ENCODE data around the gene PRRT1.

Gene PRRT1

DNA sequence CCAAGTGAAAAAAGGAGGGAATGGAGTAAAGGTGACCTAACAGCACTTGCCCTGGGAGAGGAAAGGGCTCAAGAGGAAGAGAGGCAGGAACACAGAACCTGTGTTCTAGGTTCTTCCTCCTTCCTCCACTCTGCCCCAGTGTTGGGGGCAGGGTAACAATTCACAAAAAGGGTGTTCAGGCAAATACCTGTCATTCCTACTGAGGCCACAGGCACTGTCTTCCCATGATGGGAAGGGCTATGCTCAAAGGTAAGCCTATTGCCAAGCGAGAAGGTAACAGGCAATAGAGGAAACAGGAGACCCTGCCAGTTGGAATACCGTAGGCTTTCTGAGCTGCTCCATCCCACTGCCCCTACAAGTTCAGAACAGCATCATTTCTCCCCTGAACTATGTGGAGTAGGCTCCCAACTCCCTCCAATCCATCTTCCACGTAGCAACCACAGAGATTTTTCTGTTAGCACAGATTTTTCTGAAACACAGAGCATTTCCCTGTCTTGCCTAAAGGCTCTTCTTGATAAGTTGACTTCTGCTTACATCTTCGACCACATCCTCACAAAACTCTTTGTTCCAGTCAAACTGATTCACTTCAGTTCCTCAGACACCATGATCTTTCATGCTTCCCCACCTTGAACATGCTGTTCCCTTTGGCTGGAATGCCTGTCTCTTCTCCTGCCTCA is 21.4 kb upstream of the PRRT1 start:
- DNase-seq, result no peak

DNA sequence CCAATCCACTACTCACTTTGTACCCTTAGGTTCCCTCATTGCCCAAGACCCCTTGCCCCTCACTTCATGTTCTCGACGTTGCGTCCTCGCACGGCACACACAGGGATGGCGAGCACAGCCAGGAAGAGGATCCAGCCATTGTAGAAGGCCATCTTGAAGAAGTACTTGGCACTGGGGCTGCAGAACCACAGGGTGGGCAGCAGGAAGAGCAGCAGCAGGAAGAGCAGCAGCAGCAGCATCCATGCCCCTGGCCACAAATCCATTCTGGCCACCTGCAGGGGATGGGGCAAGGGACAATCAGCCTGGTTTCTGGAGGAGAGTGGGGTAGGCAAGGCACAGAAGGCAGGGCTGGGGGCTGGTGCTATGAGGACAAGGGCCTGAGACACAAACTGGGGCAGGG is 19.5 kb upstream of the PRRT1 start:
- no peak for DNase-seq

DNA sequence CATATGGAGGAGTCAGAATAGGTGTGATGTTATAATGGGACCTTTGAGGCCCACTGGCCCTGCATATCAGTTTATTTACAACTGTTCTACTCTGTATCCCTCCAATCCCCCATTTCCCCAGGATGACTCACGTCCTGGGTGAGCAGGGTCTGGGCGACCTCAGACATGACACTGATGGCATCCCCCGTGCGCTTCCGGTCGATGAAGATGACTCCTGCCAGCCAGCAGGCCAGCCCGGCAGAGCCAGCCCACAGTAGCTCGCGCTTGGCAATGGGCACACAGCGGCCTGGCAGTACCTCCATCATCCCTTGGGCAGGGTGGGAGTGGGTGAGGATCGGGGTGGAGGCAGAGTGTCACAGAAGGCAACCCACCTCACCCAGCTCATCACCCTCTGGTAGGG is 18.6 kb upstream of the PRRT1 start:
- DNase-seq, result peak; percentile 59

DNA sequence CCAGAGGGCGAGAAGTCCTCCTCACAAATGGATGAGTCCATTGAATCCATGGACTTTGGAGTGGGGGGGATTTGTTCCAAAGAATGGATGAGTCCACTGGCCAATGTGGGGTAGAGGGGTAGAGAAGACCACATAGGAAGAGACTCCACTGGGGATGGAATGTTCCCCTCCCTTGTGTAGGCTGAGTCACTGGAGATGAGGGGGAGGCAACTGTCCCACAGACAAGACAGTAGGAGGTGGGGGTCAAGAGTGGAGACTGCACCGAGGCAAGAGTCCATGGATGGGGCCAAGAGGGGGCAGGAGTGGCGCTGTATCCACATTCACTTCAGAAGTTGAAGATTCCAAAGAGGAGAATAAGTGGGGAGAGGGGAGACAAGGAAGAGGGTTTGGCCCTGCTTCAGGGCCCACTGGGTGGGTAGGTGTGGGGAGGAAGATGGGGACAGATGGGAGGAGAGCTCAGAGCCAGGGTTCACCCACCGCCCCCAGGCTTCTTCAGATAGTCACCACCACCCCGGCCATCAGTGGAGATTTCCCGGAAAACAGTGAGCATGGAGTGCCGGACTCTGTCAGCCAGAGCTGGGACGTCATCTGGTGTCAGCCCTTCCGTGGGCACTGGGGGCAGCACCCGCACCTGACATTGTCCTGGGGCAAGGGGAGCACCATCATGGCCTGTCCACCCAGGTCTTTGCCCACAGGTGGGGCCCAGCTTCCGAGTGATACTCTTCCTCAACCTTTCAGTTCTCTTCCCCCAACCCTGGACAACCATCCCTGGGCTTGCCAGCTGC is 17.3 kb upstream of the PRRT1 start:
- DNase-seq, result peak; percentile 42

DNA sequence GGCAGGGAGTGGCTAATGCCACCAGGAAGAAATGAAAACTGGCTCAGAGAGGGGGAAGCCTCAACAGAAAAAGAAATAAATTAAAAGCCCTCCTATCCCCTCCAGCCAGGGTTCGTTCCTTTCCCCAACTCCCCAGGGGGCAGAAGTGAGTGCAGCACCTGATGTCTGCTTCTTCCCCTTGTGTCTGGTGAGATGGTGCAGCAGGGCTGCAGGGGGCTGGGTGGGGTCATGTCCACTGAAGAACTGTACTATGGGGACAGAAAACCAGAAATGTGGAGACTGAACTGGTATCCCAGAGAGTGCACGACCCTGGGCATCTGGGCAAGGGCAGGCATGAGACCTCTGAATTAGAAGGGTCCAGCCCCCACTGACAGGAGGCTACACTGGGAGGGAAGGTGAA is 16.6 kb upstream of the PRRT1 start:
- DNase-seq, result no peak

DNA sequence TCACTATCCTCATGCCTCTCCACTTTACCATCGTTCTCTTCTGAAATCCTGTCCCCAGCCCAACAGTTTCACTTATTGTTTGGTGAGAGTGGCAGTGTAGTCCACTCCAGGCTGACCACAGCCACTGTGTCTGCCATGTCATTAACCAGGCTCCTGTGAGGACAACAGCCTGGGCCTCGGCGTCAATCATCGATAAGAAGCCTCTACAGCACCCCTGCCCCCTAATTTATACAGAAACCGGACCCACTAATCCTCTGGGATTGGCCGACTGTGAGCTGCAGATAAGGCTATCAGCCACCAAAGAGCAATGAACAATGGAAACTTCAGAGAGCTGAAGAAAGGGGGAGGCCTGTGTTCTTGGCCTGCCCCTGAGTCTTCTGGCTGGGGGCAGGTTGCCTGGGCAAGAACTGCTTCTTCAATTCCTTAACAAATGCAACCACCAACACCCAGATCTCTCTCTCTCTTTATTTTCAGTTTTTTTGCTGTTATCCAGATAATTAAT is 16.1 kb upstream of the PRRT1 start:
- no peak for DNase-seq

DNA sequence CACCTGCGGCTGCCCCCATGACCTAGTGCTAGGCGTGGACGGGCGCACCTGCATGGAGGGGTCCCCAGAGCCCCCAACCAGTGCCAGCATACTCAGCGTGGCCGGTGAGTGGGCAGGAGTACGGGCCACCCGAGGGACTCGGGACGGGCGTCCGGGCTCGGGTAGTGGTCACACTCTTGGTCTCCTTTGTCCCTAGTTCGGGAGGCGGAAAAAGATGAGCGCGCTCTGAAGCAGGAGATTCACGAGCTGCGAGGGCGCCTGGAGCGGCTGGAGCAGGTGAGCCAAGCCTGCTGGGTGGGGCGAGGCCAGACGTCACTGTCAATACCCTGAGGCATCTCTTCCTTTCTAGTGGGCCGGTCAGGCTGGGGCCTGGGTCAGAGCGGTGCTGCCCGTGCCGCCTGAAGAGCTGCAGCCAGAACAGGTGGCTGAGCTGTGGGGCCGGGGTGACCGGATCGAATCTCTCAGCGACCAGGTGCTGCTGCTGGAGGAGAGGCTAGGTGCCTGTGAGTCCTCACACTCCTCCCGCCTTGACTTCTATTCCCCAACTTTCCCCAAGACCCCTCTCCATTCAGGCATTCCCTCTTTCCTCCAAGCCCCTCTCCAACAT is 15.5 kb upstream of the PRRT1 start:
- DNase-seq, result no peak

DNA sequence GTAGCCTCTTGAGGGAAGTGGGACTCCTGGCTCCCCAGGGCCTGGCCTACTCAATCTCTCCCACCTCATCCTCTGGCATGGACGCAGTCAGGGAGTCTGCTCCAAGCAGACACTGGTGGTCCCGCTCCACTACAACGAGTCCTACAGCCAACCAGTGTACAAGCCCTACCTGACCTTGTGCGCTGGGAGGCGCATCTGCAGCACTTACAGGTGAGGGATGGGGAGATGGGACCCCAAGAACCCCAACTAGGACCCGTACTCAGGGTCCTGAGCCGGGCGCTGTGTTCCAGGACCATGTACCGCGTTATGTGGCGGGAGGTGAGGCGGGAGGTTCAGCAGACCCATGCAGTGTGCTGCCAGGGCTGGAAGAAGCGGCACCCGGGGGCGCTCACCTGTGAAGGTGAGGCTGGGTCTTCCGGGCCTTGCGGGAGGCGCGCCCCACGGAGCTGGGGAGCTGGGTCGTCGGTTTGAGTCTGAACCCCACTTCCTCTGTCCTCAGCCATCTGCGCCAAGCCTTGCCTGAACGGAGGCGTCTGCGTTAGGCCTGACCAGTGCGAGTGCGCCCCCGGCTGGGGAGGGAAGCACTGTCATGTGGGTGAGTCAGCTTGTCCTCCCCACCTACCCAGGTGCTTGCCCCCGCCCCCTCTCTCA is 14.8 kb upstream of the PRRT1 start:
- DNase-seq, result no peak

DNA sequence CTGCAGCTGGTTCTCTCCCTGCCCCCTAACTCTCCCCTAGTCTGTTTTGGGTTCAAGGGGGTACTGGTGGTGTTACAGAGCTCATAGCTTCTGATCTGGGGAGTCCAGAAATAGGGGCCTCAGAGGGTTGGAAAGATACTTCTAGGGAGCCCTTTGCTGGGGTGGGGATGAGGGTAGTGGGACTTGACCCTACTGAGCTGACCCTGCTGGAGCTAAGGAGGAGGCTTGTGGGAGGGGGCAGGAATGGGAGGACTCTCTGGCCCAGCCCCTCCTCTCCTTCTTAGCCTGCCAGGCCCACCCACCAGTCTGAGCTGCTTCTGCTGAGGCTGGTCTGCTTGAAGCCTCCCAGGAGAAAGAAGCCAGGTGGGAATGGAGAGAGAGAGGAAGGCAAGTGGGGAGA is 12.6 kb upstream of the PRRT1 start, which contains the start of gene EGFL8:
EGFL8 (plus strand) TSS at position 301 of the 400 bp plus-strand sequence. CDS start 1,571 bp downstream, outside the sequence.
- DNase-seq, result no peak

DNA sequence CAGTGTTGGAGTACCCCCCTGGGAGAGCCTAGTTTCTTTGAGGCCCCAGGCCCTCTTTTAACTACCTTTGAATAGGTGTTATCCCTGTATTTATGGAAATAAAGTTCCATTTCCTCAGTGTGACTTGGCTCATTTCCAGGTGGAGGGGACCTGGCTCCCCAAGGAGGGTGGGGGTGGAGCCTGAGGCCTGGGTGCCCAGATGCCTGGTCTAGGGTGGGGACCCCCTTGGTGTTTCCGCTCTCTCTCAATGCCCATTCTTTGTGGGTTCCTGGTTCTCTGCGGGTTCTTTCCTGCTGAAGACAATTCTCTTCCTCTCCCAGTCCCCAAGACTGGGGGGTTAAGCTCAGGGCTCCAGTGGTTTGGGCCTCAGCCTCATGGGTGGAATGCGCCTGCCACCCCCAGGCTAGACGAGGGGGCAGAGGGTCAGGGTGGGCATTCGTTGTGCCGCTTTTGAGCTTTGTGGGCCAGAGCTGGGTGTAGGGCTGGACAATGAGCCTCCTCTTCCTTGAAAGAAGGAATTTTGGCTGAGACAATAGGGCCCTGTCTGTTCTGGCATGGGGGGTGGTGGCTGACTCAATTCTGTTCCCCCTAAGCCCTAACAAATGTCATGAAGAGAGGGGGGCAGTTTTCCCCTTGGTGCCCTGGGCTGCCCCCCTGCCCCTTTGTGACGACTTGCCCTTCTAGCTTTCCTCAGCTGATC is 12.0 kb upstream of the PRRT1 start:
- DNase-seq, result no peak

DNA sequence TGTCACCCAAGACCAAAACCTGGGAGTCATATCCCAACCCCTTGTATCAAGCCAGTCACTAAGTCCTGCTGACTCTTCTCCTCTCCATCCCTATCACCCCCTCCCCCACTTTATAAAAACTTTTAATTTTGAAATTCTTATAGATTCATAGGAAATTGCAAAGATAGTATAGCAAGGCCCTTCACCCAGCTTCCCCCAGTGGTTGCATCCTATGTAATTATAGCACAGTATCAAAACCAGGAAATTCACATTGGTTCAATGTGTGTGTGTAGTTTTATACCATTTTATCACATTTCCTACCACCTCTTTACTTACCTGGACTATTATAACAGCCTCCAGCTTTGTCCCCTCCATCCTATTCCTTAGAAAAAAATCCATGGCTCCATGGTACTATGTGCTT is 6.3 kb upstream of the PRRT1 start:
- DNase-seq, result no peak

DNA sequence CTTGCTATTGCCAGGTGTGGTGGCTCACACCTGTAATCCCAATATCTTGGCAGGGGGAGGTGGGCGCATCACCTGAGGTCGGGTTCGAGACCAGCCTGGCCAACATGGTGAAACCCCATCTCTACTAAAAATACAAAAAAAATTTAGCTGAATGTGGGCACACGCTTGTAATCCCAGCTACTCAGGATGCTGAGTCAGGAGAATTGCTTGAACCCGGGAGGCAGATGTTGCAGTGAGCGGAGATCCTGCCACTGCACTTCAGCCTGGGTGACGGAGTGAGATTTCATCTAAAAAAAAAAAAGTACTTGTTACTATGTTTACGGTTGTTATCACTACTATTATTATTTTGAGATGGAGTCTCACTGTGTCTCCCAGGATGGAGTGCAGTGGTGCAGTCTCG is 5.2 kb upstream of the PRRT1 start:
- no peak for DNase-seq

DNA sequence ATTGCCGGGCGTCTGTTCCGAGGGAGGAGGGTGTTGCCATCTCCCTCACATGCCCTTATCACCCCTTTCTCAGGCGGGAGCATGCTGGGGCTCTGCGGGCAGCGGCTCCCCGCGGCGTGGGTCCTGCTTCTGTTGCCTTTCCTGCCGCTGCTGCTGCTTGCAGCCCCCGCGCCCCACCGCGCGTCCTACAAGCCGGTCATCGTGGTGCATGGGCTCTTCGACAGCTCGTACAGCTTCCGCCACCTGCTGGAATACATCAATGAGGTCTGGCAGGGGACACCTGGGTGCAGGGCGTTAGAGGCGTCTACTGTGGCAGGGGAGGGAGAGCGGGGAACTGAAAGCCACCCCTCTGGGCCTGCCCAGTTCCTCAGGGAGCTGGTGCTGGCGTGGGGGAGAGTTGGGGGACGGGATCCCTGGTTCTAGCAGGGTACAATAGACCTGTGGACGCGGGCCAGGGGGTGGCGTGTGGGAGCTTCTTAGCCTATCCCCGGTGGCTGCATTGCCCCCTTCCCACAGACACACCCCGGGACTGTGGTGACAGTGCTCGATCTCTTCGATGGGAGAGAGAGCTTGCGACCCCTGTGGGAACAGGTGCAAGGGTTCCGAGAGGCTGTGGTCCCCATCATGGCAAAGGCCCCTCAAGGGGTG is 2.9 kb upstream of the PRRT1 start:
- peak; percentile 67 for DNase-seq

DNA sequence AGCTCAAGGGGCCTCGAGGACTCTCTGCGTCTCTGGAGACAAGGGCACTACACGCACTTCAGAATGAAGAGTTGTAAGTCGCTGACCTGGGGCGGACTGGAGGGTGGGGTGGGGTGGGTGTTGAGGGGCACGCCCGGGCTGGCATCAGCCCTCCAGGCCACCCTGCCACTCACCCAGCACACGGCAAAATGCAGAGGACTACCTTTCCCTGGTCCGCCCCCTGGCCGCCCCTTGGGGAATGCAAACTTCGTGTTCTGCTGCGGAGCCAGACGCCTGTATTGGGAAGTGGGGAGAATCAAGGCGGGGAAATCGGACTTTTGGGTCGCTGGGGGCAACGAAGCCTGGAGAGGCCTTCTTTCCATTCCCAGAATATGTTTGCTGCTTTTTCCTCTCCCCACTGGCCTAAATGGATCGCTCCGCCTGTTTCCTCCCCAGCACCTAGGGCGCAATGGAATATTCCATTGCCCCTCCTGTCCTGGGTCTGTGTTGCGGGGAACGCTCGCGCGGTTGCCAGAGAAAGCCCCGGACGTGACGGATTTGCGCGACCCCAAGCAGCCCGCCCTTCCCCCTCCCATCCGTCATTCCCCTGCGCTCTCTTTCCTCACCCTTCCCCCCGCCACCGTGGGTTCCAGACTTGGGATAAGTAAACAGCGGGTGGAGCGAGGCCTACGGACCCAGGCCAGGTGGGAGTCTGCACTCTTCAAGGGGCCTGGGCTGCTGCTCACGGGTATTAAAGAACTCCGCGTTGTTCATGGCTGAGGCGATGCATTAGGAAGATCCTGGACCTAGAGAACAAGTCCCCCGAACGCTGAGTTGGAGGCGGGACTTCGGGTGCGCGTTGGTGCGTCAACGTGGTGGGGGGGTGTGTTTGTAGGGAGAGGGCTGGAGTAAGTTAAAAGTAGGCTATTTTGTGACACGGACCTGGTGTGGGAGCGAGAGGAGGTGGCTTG is 2.1 kb upstream of the PRRT1 start, which contains the start of gene PPT2:
PPT2 (plus strand) TSS at position 578 of the 950 bp plus-strand sequence. CDS start 454 bp downstream, outside the sequence.
- DNase-seq, result peak; percentile 91

DNA sequence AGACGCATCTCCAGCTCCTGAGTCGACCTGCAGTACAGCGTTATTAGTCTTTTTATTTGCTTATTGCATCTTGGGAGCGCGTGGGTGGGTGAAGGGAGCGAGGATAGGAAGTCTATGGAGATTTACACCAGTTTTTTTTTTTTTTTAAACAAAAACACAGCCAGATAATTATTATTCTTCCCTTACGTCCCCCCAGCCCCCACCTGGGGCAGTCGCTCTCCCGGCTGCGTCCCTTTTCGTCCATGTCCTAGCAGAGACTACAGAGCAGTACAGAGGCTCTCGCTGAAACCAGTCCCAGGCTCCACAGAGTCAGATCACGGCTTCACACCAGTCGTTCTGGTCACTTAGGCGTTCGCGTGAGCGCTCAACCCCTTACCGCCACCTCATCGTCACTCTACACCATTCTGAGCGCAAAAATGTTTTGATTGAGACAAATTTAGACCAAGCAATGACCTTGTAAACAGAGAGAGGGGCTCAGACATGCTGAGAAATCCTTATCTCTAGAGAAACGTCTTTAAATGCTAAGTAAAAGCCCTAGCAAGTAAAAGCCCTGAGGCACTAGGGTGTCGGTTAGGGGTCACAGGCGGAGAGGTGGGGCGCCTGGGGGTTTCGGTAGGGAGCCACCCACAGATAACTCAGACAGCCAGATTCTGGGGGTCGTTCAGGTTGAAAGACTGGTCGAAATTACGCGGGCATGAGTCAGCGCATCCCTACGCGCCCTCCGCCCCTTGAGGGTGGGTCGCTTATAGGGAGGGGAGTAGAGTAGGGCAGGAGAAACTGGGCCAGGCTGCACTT is 1.2 kb upstream of the PRRT1 start:
- peak; percentile 60 for DNase-seq

DNA sequence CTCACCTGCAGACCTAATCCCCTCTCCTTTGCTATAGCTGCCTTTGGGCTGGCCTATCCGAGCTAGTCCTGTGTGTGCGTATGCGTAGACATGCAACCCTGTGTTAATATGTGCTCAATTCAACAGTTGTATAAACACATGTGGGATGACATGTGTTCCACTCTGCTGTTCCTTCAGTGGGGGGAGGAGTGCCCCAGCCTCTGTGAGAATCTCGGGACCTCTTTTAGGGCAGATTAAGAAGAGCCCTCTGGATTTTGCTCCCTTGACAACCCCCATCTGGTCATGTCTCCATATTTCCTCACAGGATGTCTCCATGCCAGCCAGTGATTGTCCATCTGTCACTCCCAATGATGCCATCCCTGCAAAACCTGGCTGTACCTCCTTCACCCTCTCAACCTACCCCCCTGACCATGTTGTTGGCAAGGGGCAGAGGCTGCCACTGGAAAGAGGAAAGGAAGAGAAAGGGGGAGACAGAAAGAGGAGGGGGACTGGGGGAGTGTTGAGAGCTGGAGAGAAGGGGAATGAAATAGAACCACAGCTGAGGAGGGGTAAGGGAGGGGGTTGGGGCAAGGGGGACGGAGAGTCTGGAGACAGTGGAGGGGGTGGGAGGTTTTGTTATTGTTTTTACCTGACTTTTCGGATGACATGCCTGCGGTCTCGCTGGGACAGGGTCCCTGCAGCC is 417 bp downstream of the PRRT1 start:
- no peak for DNase-seq

DNA sequence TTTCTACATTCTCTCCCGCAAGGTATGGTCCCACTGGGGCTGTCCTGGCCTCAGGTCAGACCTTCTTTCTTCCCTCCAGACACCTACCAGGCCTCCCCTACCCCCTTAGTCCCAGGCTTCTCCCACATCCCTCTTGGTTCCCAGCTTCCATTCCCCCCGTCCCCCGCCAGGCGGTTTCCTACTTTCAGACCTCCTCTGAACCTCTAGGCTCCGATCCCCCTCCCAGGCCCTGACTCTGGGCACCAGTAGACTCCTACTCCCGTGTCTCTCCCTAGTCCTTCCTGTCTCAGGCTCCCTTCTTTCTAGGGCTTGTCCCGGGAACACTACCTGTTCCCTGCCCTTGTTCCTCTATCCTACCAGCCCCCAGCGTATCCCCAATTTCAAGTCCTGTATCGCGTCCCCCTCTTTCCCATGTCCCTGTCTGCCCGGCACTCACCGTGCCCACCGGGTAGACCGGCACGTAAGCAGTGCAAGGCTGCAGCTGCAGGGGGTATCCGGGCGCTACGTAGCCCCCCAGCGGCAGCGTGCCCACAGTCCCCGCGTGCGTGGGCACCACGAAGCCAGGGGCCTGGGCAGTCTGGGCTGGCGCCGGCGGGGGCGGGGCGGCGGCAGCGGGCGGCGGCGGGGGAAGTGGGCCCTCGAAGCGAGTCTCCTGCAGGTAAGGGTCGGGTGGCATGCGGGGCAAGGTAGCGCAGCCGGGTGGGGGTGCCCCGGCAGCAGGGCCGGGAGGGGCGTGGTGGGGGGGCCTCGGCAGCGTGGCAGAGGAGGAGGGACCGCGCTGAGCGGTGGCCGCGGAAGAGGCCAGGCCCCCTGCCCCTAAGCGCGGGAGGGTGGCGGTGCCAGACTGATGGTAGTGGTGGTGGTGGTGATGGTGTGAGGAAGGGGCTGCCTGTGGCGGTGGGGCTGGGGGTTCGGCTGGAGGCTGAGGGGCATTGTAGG is 1.5 kb downstream of the PRRT1 start:
- no peak for DNase-seq

DNA sequence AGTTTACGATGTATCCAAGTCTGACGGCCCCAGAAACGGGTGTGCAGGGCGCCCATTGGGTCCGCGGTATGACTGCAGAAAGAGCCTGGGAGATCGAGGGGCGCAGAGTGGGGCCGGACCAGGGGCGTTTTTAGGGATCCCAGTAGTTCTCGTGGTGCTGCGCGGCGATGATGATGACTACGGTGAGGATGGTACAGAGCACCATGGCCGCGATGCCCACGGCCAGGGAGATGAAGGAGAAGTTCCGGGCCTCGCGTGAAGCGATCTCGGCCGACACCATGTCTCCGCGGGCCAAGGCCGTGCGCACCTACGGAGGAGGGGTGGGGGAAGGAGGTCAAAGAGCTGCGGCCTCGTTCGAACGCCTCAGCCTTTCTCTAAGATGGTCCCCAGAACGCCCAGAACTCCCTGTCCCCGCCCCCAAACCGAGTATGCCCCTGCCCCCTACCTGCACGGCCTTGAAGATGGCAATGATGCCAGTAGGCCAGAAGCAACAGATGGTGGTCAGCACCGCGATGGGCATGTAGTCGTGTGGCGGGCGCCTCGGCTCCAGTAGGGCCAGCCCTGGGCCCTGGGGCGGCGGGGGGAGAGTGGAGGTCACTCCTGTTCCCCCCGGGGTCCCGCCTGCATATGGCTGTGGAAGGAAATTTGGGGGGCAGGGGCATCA is 2.5 kb downstream of the PRRT1 start:
- DNase-seq, result no peak

Measured in EL (cell line).